GM21786 (cell line): ENCODE data around the gene LRRC4C.

Source experiments
- ATAC-seq: cut with Tn5 transposase; IDR thresholded peaks from one replicate; pipeline ENCODE4 v1.9.1; 2021; ENCODE audit not compliant: unreplicated experiment

The LRRC4C gene

DNA sequence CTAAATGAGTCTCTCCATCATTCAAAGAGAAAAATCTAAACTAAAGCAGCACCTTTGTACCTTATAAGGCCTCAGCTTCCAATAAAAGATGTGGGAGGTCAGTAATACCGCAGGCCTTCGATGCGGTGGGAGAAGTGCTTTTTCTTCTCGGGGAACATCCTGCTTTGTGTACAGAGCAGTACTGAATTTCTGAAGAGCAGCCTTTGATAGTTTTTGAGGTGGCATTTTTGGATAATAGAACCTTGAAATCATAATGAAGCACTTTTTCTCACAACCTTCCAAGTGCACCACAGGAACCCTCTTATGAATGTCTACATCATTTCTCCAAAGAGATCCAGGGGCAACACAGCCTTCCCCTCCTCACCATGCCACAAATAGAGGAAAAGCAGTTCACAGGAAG lies 39.6 kb downstream of the LRRC4C start:
- no peak for ATAC-seq

GRCh38 chr11:41414771-41415440 lies 44.5 kb downstream of the LRRC4C start:
- ATAC-seq: no peak

- no peak for ATAC-seq
Observed at GRCh38 chr11:41413843-41414242, 45.6 kb downstream of the LRRC4C start.

- ATAC-seq: no peak
Observed at GRCh38 chr11:41405812-41406211, 53.6 kb downstream of the LRRC4C start.

DNA sequence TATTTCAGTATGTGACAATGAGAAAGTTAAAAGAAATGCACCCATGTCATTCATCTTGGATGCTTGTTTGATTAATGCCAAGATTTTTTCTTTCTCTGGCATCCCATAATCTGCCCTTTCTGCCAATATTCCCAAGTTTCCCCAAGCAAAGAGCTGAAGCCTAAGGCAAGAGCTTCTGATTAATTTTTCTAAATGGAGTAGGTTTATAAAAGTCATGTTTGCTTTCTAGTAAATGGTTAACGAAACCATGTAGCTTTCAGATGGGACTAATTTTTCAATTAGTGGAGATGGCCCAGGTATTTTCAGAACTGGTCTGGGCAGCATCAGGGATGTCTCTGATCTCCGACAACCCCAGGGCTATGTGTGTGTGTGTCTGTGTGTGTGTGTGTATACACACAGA lies 55.3 kb downstream of the LRRC4C start:
- no peak for ATAC-seq

- no peak for ATAC-seq
Observed at GRCh38 chr11:41403458-41403857, 56.0 kb downstream of the LRRC4C start.

DNA sequence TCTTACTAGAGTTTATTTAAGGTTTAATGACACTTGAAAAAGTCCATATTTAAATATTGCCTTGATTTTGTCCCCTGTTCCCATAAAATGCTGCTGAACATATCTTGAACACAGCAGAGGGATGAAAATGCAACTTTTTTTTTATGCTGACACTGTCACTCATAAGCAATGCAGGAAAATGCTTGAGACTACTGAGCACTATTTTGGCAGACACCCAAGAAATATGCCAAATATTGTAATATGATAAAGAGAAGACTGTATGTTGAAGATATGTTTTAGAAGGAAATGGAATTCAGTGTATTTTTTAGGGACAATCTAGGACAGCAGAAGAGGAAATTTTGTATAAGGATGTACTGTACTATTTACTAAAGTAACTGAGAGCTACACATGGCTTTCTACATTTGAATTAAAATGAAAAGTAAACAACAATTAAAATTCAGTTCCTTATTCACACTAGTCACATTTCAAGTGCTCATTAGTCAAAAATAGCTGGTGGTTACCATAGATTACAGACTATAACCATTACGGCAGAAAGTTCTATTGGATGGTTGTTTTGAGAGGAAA lies 58.6 kb downstream of the LRRC4C start:
- no peak for ATAC-seq

DNA sequence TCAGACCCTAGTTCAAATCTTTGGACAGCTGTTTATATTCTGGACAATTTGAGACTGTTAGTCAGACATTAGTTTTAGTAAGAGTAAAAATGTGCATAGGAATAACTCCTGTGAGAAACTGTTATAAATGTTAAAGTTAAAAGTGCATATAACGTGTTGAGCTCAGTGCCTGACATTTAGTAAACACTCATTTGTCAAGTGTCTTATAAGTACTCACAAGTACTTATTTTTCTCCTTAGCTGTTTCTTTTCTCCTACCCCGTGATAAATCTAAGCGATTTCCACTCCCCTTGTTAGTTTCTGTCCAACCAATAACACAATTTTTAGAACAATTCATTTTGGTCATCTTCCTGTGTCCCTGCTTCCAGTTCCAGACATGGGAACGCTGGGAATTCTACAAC lies 59.3 kb downstream of the LRRC4C start:
- no peak for ATAC-seq

DNA sequence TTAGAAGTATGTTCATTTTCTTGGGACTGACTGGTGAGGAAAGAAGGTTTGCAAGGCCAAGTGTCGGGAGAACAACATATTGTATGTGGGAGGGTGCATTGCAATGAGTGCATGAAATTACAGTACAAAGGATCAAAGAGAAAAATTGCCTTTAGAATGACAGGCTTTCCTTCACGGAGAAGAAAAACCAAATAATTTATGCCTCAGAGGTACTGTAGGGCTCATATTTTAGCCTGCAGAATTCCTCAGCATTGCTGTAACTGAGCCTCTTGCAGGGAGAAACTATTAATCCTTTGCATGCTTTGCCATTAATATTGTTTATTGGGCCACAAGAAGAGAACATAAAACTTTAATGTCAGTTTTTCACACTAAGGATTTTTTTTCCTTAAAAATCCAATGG lies 60.1 kb downstream of the LRRC4C start:
- no peak for ATAC-seq

DNA sequence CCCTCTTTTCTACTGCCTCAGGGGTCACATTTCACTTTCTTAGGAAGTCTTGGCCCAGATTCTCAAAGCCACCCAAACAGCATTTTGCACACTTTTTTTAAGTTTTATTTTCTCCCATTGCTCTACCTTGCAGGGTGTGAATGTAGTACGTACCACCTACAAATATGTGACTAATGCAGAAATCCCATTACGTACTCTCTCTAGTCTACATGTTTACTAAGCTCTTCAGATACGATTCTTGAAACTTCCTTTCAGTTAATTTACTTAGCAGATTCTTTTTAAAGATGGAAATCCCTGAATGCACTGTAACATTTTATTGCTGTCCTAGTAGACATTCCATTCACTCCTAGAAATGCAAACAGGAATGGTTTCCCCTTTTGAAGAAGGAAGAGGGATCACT lies 61.3 kb downstream of the LRRC4C start:
- no peak for ATAC-seq

DNA sequence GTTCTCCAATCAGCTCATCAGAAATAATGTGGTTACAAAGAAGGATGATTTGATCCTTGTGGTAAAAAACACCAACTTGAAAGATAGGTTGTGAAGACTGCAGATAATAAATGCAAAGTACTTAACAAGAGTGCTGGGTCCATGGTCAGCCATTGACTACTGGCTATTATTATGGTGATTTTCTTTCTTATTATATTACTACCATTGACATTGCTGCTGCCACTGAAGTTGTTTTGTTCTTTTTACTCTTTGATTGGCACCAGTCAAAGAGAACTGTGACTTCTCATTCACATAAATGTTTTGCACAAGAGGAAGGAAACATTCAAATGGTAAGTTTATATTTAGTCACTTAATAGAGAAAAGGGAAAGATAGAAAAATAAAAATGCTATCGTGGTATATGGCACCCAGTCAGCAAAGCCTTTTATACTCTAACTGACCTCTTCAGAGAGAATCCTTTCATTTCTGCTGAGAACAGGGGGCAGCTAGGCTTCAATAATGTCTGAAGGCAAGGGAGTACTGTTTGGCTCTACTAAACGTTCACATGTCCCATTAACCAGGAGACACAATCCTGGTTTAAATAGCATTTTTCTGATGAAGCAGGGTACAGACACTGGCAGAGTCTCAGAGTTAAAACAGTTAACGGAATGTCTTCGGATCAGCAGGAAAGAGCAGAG lies 64.8 kb downstream of the LRRC4C start:
- ATAC-seq: no peak

GRCh38 chr11:41392596-41392995 lies 66.9 kb downstream of the LRRC4C start:
- ATAC-seq: no peak

DNA sequence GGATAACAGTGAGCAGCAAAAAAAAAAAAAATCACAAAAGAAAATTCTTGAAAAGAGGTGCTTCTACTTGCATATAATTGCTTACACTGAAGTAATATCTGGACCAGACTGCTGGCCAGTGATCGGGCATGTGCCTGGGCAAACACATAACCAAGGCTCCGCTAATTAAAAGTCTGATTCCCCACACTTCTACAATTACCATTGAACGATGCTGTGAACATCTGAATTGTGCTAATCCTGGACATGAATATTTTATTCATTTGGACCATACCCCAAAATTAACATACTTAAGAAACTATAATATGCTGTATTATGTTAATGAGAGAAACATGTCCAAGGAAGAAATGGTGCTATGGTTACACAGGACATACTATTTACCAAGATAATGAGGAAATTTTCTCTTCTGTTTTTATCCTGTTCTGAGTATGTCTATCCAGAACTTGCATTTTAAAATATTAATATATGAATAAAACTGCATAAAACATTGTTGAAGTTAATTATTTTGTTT lies 69.8 kb downstream of the LRRC4C start:
- no peak for ATAC-seq

DNA sequence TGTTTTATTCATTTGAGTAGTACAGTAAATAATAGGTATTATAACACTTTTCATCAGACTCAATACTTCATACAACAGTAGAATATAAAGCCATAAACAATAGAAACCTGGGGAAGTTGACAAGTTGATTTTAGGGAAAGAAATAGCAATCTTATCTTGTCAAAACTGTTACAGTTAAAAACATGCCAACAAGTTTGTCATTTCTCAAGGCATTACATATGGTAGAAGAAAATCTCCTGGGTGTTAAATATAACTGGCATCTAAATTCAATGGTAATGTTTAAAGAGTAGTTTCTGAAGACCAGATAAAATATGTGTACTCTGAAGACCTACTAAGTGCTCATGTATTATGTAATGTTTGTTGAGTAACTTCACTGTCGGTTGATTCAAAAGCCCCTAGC lies 75.1 kb downstream of the LRRC4C start:
- ATAC-seq: no peak

DNA sequence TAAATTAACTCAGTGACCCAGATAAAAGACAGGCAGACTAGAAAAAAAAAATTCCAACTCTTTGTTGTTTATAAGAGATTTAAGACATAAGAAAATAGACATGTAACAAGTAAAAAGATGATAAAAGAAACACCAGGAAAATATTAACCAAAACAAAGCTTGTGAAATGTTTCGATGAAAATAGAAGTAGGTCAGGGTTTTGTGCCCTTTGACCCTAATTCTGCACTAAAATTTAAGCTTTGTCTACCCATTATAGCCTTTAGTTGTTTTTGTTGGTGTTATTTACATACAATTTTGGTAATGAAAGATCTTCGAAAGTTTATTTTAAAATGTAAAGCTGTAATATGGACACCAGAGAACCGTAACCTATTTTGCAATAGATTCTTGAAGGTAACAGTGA lies 75.7 kb downstream of the LRRC4C start:
- ATAC-seq: no peak

DNA sequence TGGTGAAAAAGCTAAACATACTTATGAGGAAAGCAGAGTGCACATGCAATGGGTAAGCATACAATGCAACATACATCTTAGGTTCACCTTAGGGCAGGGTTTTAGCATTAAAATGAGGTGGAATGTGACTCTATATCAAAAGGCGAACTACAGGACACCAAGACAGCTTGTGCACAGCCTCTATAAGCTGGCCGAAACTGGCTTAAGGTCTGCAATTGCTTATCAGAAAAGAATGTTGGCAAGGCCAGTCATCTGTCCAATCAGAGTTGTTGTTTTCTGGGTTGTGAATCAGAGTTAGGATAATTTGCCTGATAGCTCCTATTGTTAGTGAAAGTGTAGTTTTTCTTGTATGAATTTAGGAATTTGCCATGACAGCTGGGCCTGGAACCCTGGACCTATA lies 76.5 kb downstream of the LRRC4C start:
- ATAC-seq: no peak

DNA sequence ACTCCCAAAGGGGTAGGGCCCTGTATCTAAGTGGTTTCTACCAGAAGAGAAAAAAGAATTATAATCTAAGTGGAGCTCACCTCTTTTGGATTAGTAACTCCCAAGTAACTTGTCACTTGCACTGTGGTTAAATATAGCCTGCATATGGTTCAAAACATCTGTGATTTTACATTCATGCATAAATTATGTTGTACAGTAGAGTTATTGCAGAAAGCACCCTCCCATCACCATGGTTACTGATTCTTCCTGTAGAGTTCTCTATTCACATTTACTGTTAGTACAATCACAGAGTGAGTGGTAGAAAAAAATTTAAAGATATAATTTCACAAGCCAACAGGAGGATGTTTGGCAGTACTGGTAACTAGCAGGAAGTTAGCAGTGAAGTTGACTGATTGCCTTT lies 80.4 kb downstream of the LRRC4C start:
- no peak for ATAC-seq

DNA sequence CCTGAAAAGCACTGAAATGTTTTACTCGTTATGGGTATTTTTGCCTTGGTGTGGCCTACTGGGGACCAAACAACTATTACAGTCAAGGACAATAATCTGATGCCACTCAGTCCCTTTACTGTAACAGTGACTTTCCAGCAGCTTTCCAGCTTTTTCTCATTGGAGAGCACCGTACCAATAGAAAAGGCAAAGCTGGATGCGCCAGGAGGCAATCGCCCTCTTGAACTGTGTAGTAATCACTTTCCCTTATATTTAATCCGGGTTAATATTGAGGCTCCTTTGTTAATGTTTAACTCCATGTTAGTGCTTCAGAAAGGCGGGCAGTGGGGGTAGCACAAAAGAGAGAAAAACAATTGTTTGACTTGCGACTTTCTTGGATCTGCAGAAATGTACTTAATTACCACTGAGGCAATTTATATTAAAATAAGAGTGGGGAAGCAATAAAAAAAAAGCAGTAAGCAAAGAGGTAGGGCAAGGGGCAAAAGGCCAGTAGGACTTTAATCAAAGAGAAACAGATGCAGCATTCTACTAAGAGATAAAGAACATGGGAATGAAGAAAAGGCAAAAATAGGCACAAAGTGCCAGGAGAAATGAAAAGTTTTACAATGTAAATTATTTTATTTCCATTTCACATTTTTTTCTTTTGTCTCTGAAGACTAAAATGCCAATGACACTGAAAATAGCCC lies 81.6 kb downstream of the LRRC4C start:
- no peak for ATAC-seq

DNA sequence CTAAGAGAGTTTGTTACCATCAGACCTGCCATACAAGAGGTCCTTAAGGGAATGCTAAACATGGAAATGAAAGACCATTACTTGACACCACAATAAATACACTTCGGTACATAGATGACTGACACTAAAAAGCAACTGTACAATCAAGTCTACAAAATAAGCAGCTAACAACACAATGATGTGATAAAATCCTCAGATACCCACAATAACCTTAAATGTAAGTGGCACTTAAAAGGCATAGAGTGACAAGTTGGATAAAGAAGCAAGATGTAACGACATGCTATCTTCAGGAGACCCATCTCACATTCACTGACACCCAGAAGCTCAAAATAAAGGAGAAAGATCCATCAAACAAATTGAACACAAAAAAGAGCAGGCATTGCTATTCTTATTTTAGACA lies 107.6 kb downstream of the LRRC4C start:
- no peak for ATAC-seq

- no peak for ATAC-seq
Observed at GRCh38 chr11:41346042-41346441, 113.4 kb downstream of the LRRC4C start.

DNA sequence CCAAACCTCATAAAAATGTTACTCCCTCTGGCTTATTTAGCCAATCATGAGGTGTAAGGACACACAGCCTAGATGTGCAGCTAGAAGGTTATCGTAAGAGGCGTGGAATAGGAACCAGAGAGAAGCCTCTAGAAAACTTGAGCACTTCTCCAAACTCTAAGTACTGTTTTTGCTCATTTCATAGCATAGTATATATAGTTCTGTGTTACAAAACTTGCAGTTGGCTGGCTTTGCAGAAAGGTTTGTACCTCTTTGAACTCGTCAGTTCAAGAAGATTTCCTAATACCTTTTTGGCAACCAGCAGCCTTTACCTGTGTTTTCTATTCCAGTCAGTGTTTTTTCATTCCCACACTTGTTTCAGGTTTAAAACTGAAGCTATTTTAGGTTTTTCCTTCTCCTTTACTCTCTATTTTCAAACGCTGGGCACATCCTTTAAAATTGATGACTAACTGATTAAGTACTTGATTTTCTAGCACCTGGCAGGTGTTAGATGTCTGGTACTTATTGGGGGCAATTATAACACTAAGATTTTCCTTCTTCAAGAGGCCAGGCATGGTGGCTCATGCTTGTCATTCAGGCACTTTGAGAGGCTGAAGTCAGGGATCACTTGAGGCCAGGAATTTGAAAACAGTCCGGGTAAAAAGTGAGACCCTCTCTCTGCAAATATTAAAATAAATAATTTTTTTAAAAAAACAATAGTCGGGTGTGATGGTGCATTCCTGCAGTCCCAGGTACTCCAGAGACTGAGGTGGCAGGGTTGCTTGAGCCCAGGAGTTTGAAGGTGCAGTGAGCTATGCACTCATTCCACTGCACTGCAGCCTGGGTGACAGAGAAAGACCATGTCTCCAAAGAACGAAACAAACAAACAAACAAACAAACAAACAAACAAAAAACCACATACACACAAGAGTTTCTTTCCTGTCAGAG lies 125.2 kb downstream of the LRRC4C start:
- ATAC-seq: no peak
